Activated naive CD4-positive, alpha-beta T cell treated with anti-CD3 and anti-CD28 coated beads, Interleukin-2, amount 50 U/mL, for 72 hours (primary cell): ENCODE measurements around the gene ACSS1. TPM values are rescaled to one million over a fixed set of nuclear protein-coding genes. Genes with fewer than 3 reads are reported as not detected.

Experiments
- ATAC-seq, 2 donors: fragments of 150-1000 bp; cut with Tn5 transposase; 2 replicates each; pipeline ENCODE4 v1.10.0; 2021; ENCODE audit warnings: mild to moderate bottlenecking in 2 of 2, moderate library complexity in 2 of 2
- DNase-seq, 2 donors: peaks; one replicate each; pipeline ENCODE4 v3.0.0; 2021 to 2022; ENCODE audit warnings: low spot score in 2 of 2
- H3K27ac Mint-ChIP-seq, 2 donors: one replicate each; pipeline ENCODE4 v1.8.0; 2022; ENCODE audit warnings: mild to moderate bottlenecking in 2 of 2, mixed read lengths in 2 of 2
- H3K36me3 Mint-ChIP-seq, 2 donors: one replicate each; pipeline ENCODE4 v1.8.0; 2022; ENCODE audit warnings: mixed read lengths in 2 of 2
- H3K9me3 Mint-ChIP-seq, 2 donors: one replicate each; pipeline ENCODE4 v1.8.0; 2022; ENCODE audit warnings: mixed read lengths in 2 of 2
- total RNA-seq, 2 donors: library from RNA; stranded (reverse); gene quantifications; one replicate each; pipeline ENCODE4 v1.2.3, GENCODE V29; 2022

ACSS1 gene
- total RNA-seq, 2 donors from 2014 or later = 5.5 to 11.3 TPM

- DNase-seq (peak in 1 of 2 donors; percentile 40), ATAC-seq (peak; percentile 67 to 74)
- no peaks in the 10 kb centered on the region for H3K9me3 Mint-ChIP-seq
- no peak overlapping the region for H3K27ac Mint-ChIP-seq
- H3K36me3 Mint-ChIP-seq = no peaks in the 10 kb centered on the region
Observed at GRCh38 chr20:25065625-25066338, 7.8 kb upstream of the ACSS1 start.

GRCh38 chr20:25065072-25065624 is 7.2 kb upstream of the ACSS1 start:
- H3K27ac Mint-ChIP-seq = no peak overlapping the region
- ATAC-seq (peak in 1 of 2 donors; percentile 14), DNase-seq (no peak)
- no peaks in the 10 kb centered on the region for H3K9me3 Mint-ChIP-seq
- no peaks in the 10 kb centered on the region for H3K36me3 Mint-ChIP-seq

GRCh38 chr20:25064561-25065071 is 6.7 kb upstream of the ACSS1 start:
- H3K36me3 Mint-ChIP-seq = no peaks in the 10 kb centered on the region
- no peak overlapping the region for H3K27ac Mint-ChIP-seq
- no peaks in the 10 kb centered on the region for H3K9me3 Mint-ChIP-seq
- DNase-seq (no peak), ATAC-seq (no peak)

- no peak overlapping the region for H3K27ac Mint-ChIP-seq
- no peaks in the 10 kb centered on the region for H3K36me3 Mint-ChIP-seq
- no peaks in the 10 kb centered on the region for H3K9me3 Mint-ChIP-seq
- no peak for DNase-seq
- ATAC-seq = no peak
Observed at GRCh38 chr20:25063981-25064380, 6.0 kb upstream of the ACSS1 start.

GRCh38 chr20:25063546-25063945 is 5.6 kb upstream of the ACSS1 start:
- ATAC-seq (no peak), DNase-seq (no peak)
- Mint-ChIP-seq H3K36me3 (no peaks in the 10 kb centered on the region), H3K9me3 (no peaks in the 10 kb centered on the region), H3K27ac (no peak overlapping the region)

- no peak for ATAC-seq
- H3K27ac Mint-ChIP-seq = no peak overlapping the region
- H3K36me3 Mint-ChIP-seq = no peaks in the 10 kb centered on the region
- no peaks in the 10 kb centered on the region for H3K9me3 Mint-ChIP-seq
- no peak for DNase-seq
Observed at GRCh38 chr20:25062841-25063240, 4.9 kb upstream of the ACSS1 start.

- H3K27ac Mint-ChIP-seq = no peak overlapping the region
- no peak for DNase-seq
- no peaks in the 10 kb centered on the region for H3K9me3 Mint-ChIP-seq
- no peaks in the 10 kb centered on the region for H3K36me3 Mint-ChIP-seq
- no peak for ATAC-seq
Observed at GRCh38 chr20:25061821-25062530, 4.0 kb upstream of the ACSS1 start.

- Mint-ChIP-seq H3K27ac (peak overlapping the region in 1 of 2 donors; percentile 81), H3K36me3 (no peaks in the 10 kb centered on the region), H3K9me3 (no peaks in the 10 kb centered on the region)
- DNase-seq (no peak), ATAC-seq (no peak)
Observed at GRCh38 chr20:25061103-25061799, 3.3 kb upstream of the ACSS1 start.

- Mint-ChIP-seq H3K27ac (no peak overlapping the region), H3K36me3 (no peaks in the 10 kb centered on the region), H3K9me3 (no peaks in the 10 kb centered on the region)
- no peak for ATAC-seq
- no peak for DNase-seq
Observed at GRCh38 chr20:25059866-25060465, 2.0 kb upstream of the ACSS1 start.

- H3K36me3 Mint-ChIP-seq = no peaks in the 10 kb centered on the region
- ATAC-seq (no peak), DNase-seq (no peak)
- H3K9me3 Mint-ChIP-seq = no peaks in the 10 kb centered on the region
- peak overlapping the region in 1 of 2 donors; percentile 55 for H3K27ac Mint-ChIP-seq
Observed at GRCh38 chr20:25058847-25059810, 1.2 kb upstream of the ACSS1 start.

GRCh38 chr20:25057234-25058050 is 497 bp downstream of the ACSS1 start:
- H3K9me3 Mint-ChIP-seq = no peaks in the 10 kb centered on the region
- H3K27ac Mint-ChIP-seq = peak overlapping the region; percentile 60 to 77
- ATAC-seq (peak; percentile 65 to 76), DNase-seq (peak; percentile 64 to 90)
- no peaks in the 10 kb centered on the region for H3K36me3 Mint-ChIP-seq

GRCh38 chr20:25056690-25057233 is 1.2 kb downstream of the ACSS1 start:
- ATAC-seq (no peak), DNase-seq (no peak)
- Mint-ChIP-seq H3K27ac (peak overlapping the region; percentile 77 to 85), H3K9me3 (no peaks in the 10 kb centered on the region), H3K36me3 (no peaks in the 10 kb centered on the region)

- H3K27ac Mint-ChIP-seq = peak overlapping the region in 1 of 2 donors; percentile 77
- ATAC-seq (no peak), DNase-seq (no peak)
- H3K36me3 Mint-ChIP-seq = no peaks in the 10 kb centered on the region
- no peaks in the 10 kb centered on the region for H3K9me3 Mint-ChIP-seq
Observed at GRCh38 chr20:25055711-25056495, 2.0 kb downstream of the ACSS1 start.

GRCh38 chr20:25054995-25055629 is 2.8 kb downstream of the ACSS1 start:
- DNase-seq = no peak
- ATAC-seq = no peak
- Mint-ChIP-seq H3K9me3 (no peaks in the 10 kb centered on the region), H3K36me3 (no peaks in the 10 kb centered on the region), H3K27ac (no peak overlapping the region)
